Measurements from ENCODE around the gene BNIP5. TPM values are rescaled to one million over a fixed set of nuclear protein-coding genes. Genes with fewer than 3 reads are reported as not detected.
A peak's percentile ranks its signal among the peaks of the same experiment; 100 is the strongest.

Gene BNIP5
- total and polyA plus RNA-seq, 12 donors = 0.04 to 0.11 TPM; not detected in 10

GRCh38 chr6:36292170-36292569, 44.5 kb downstream of the BNIP5 start:
- H3K27me3 ChIP-seq = no peaks in the 10 kb centered on the region
- no peak overlapping the region for H3K4me3 ChIP-seq
- TF ChIP-seq CTCF (IDR thresholded peaks at IDR 0.05) = no peak
- no peak for TF ChIP-seq POLR2A (IDR thresholded peaks at IDR 0.05)
- no peak overlapping the region for H3K27ac ChIP-seq
- DNase-seq = no peak
- no peaks in the 10 kb centered on the region for H3K9me3 ChIP-seq (replicated peaks in 1 of 3)
- no peaks in the 10 kb centered on the region for H3K36me3 ChIP-seq (replicated peaks in 1 of 2)
- peaks cover 9 to 16% of the 10 kb centered on the region in 2 donors for H3K4me1 ChIP-seq (replicated peaks in 1 of 2)
- WGBS, 4 donors = 84 to 98% (median 95%) methylated on average over 6 of the region's 6 CpGs
- intact Hi-C loops (cut with DNase I) = loop anchor here (10.0 kb wide), 2 partner anchors 63 to 167 kb away; no protein-coding TSS in a partner anchor

GRCh38 chr6:36290668-36291620, 45.7 kb downstream of the BNIP5 start:
- H3K36me3 ChIP-seq (replicated peaks in 1 of 2) = no peaks in the 10 kb centered on the region
- H3K27me3 ChIP-seq = no peaks in the 10 kb centered on the region
- H3K9me3 ChIP-seq (replicated peaks in 1 of 3) = no peaks in the 10 kb centered on the region
- H3K27ac ChIP-seq = no peak overlapping the region
- WGBS, 4 donors = 48 to 58% (median 53%) methylated on average over 9 to 23 of the region's 23 CpGs
- DNase-seq = peak; percentile 80 to 92 (median 86)
- peaks cover 9 to 16% of the 10 kb centered on the region in 2 donors for H3K4me1 ChIP-seq (replicated peaks in 1 of 2)
- H3K4me3 ChIP-seq = no peak overlapping the region
- no peak for TF ChIP-seq CTCF (IDR thresholded peaks at IDR 0.05)
- no peak for TF ChIP-seq POLR2A (IDR thresholded peaks at IDR 0.05)
- intact Hi-C loops (cut with DNase I) = loop anchor here (10.0 kb wide), 2 partner anchors 64 to 166 kb away; no protein-coding TSS in a partner anchor

- TF ChIP-seq CTCF (IDR thresholded peaks at IDR 0.05) (no peak), POLR2A (IDR thresholded peaks at IDR 0.05) (no peak)
- intact Hi-C loops (cut with DNase I) = no loop called here
- WGBS, 4 donors = 72 to 81% (median 79%) methylated on average over 7 of the region's 7 CpGs
- Histone ChIP-seq H3K9me3 (replicated peaks in 1 of 3) (no peaks in the 10 kb centered on the region), H3K4me3 (no peak overlapping the region), H3K27ac (no peak overlapping the region), H3K36me3 (replicated peaks in 1 of 2) (no peaks in the 10 kb centered on the region), H3K27me3 (no peaks in the 10 kb centered on the region), H3K4me1 (replicated peaks in 1 of 2) (peaks cover 9 to 16% of the 10 kb centered on the region in 2 donors)
- no peak for DNase-seq
Measured at GRCh38 chr6:36289281-36289878, 47.3 kb downstream of the BNIP5 start.

GRCh38 chr6:36286858-36287257, 49.8 kb downstream of the BNIP5 start:
- TF ChIP-seq CTCF (IDR thresholded peaks at IDR 0.05) (no peak), POLR2A (IDR thresholded peaks at IDR 0.05) (no peak)
- Histone ChIP-seq H3K4me1 (replicated peaks in 1 of 2) (peaks cover 9 to 16% of the 10 kb centered on the region in 2 donors), H3K27ac (no peak overlapping the region), H3K9me3 (replicated peaks in 1 of 3) (no peaks in the 10 kb centered on the region), H3K4me3 (no peak overlapping the region), H3K36me3 (replicated peaks in 1 of 2) (no peaks in the 10 kb centered on the region), H3K27me3 (no peaks in the 10 kb centered on the region)
- no peak for DNase-seq
- intact Hi-C loops (cut with DNase I) = no loop called here
- 69 to 82% (median 74%) methylated on average over 5 of the region's 5 CpGs for WGBS, 4 donors
